HepG2 (cell line): Measurements from ENCODE around the gene IL24. TPM values are rescaled to one million over a fixed set of nuclear protein-coding genes. Genes with fewer than 3 reads are reported as not detected.

Source experiments
- ARNT2 ChIP-seq: sonication (generic); formaldehyde crosslinking; IDR thresholded peaks from 2 replicates; pipeline ENCODE4 v1.8.0; 2022; ENCODE audit warnings: mild to moderate bottlenecking, low read depth, missing genetic modification reagents, moderate library complexity
- EHMT2 ChIP-seq: fragments of 200-600 bp; sonication (generic); IDR thresholded peaks from 2 replicates; pipeline ENCODE4 v1.7.0; 2017; ENCODE audit warnings: antibody characterized with exemption, low read depth, low read length, borderline replicate concordance
- GATAD2A ChIP-seq: IDR thresholded peaks from 2 replicates; pipeline ENCODE4 v1.6.1; 2016
- GFI1 ChIP-seq: sonication (generic); formaldehyde crosslinking; IDR thresholded peaks from 2 replicates; pipeline ENCODE4 v1.5.0; 2020; ENCODE audit warnings: missing genetic modification reagents, mild to moderate bottlenecking, borderline replicate concordance
- GZF1 ChIP-seq: sonication (generic); formaldehyde crosslinking; IDR thresholded peaks from 2 replicates; pipeline ENCODE4 v1.5.1; 2020; ENCODE audit warnings: mild to moderate bottlenecking, missing genetic modification reagents
- JUN ChIP-seq: sonication (generic); formaldehyde crosslinking; IDR thresholded peaks from 2 replicates; pipeline ENCODE4 v1.4.0; 2020; ENCODE audit warnings: mild to moderate bottlenecking, missing genetic modification reagents
- KLF15 ChIP-seq: sonication (generic); formaldehyde crosslinking; IDR thresholded peaks from 2 replicates; pipeline ENCODE4 v1.8.1; 2023; ENCODE audit warnings: borderline replicate concordance, mild to moderate bottlenecking, inconsistent platforms, missing genetic modification reagents, mixed read lengths
- NFE2L1 ChIP-seq: sonication (generic); formaldehyde crosslinking; IDR thresholded peaks from 2 replicates; pipeline ENCODE4 v1.4.0; 2020; ENCODE audit warnings: missing genetic modification reagents, mild to moderate bottlenecking, borderline replicate concordance
- NFYB ChIP-seq: sonication (generic); formaldehyde crosslinking; IDR thresholded peaks from 2 replicates; pipeline ENCODE4 v1.4.0; 2020; ENCODE audit warnings: missing genetic modification reagents
- NR2F6 ChIP-seq, 2 experiments: IDR thresholded peaks; 2 replicates each; pipeline ENCODE4 v1.6.1; 2016; ENCODE audit warnings: antibody characterized with exemption in 1 of 2, mild to moderate bottlenecking in 1 of 2
- PAWR ChIP-seq: sonication (generic); formaldehyde crosslinking; IDR thresholded peaks from 2 replicates; pipeline ENCODE4 v1.4.0; 2020; ENCODE audit warnings: missing genetic modification reagents, mild to moderate bottlenecking, borderline replicate concordance
- SPEN ChIP-seq: sonication (generic); formaldehyde crosslinking; IDR thresholded peaks from 2 replicates; pipeline ENCODE4 v1.5.1; 2020; ENCODE audit warnings: low read depth, mild to moderate bottlenecking, missing genetic modification reagents
- SRSF4 ChIP-seq: fragments of 200-400 bp; formaldehyde crosslinking; IDR thresholded peaks from one replicate; pipeline ENCODE4 v1.6.1; 2018; ENCODE audit warnings: mild to moderate bottlenecking, low read depth, low read length, moderate library complexity; ENCODE audit not compliant: poor library complexity, severe bottlenecking
- STAG1 ChIP-seq: sonication (generic); formaldehyde crosslinking; IDR thresholded peaks from 2 replicates; pipeline ENCODE4 v1.4.0; 2020; ENCODE audit warnings: missing genetic modification reagents
- TSC22D2 ChIP-seq: sonication (generic); formaldehyde crosslinking; IDR thresholded peaks from 2 replicates; pipeline ENCODE4 v1.5.1; 2020; ENCODE audit warnings: missing genetic modification reagents, mild to moderate bottlenecking, borderline replicate concordance
- ZBTB14 ChIP-seq: sonication (generic); formaldehyde crosslinking; IDR thresholded peaks from 2 replicates; pipeline ENCODE4 v1.4.0; 2020; ENCODE audit warnings: missing genetic modification reagents
- ZMYM4 ChIP-seq: sonication (generic); formaldehyde crosslinking; IDR thresholded peaks from 2 replicates; pipeline ENCODE4 v1.8.1; 2023; ENCODE audit warnings: mild to moderate bottlenecking, missing genetic modification reagents
- ZNF101 ChIP-seq: sonication (generic); formaldehyde crosslinking; IDR thresholded peaks from 2 replicates; pipeline ENCODE4 v1.4.0; 2020; ENCODE audit warnings: mild to moderate bottlenecking, low read depth, missing genetic modification reagents, borderline replicate concordance
- ZNF251 ChIP-seq: sonication (generic); formaldehyde crosslinking; IDR thresholded peaks from 2 replicates; pipeline ENCODE4 v1.9.0; 2021; ENCODE audit warnings: mild to moderate bottlenecking, missing genetic modification reagents
- ZNF253 ChIP-seq: sonication (generic); formaldehyde crosslinking; IDR thresholded peaks from 2 replicates; pipeline ENCODE4 v1.8.0; 2022; ENCODE audit warnings: mild to moderate bottlenecking, missing genetic modification reagents, borderline replicate concordance
- ZNF563 ChIP-seq: sonication (generic); formaldehyde crosslinking; IDR thresholded peaks from 2 replicates; pipeline ENCODE4 v1.8.0; 2022; ENCODE audit warnings: mild to moderate bottlenecking, moderate library complexity, missing genetic modification reagents
- polyA plus RNA-seq, 8 experiments: library from polyadenylated mRNA; depleted of rRNA in 3 of 8; stranded (reverse) in 7 of 8; unstranded in 1 of 8; fragments of >200 nt; fragmentation: Illumina TruSeq in 4 of 8; extraction: Trizol in 4 of 8; gene quantifications; 2 replicates each; pipeline versions ENCODE4 v1.2.1 to v1.2.3, GENCODE V29; 2011 to 2016; ENCODE audit warnings: low read depth in 4 of 8, missing spikeins in 1 of 8, mixed read lengths in 1 of 8; ENCODE audit not compliant: insufficient read depth in 1 of 8
- total RNA-seq, 5 experiments: library from RNA; depleted of rRNA; stranded (reverse); fragments of >200 nt; fragmentation: Illumina TruSeq; extraction: Trizol; gene quantifications; 2 replicates each; pipeline ENCODE4 v1.2.3, GENCODE V29; 2016; ENCODE audit warnings: low read depth in 1 of 5
- TF ChIP-seq, protein P1 (sequence below): sonication (generic); formaldehyde crosslinking; IDR thresholded peaks from 2 replicates; pipeline ENCODE4 v1.9.0; 2021; ENCODE audit warnings: missing genetic modification reagents, mild to moderate bottlenecking, borderline replicate concordance
- TF ChIP-seq, protein P2 (sequence below): sonication (generic); formaldehyde crosslinking; IDR thresholded peaks from 2 replicates; pipeline ENCODE4 v1.4.0; 2020; ENCODE audit warnings: missing genetic modification reagents, borderline replicate concordance
- TF ChIP-seq, protein P3 (sequence below): IDR thresholded peaks from 2 replicates; pipeline ENCODE4 v1.6.1; 2018; ENCODE audit warnings: missing genetic modification reagents

IL24 gene
- total and polyA plus RNA-seq, 2 of the 13 experiments (the other 11 are each of a cell fraction or from before 2014, with no cell fraction given) = not detected

DNA sequence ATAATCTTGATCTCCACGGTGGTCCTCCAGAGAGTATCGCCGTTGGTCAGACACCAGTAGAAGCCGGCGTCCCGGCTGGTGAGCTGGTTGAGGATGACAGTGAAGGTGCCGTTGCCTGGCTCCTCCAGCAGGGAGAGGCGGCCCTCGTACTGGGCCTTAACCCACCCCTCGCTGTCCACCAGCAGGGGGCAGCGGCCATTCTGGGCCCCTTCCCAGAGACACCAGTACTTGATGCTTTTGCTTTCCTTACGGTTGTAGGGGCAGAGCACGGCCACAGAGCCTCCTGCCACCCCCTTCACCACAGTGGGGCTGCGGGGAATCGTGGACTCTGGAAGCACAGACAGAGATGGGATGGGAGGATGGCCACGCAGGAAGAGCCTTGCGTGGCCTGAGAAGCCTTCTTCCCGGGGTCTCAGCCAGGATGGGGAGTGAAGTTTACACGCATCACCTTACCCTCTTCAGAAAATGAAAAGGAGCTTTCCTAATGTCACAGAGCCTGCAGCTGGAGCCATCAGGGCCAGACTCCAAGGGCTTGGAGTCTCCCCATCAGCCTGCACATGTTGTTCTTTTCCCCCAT, 38.3 kb downstream of the IL24 start (continued):
- TF ChIP-seq TSC22D2 = no peak
- TF ChIP-seq KLF15 = no peak
- peak; percentile 54; the same call in 1 of the 2 replicates for TF ChIP-seq ZMYM4
- TF ChIP-seq ARNT2 = no peak
- no peak for TF ChIP-seq GFI1 (CRISPR knock-in tag)
- TF ChIP-seq ZBTB14 (CRISPR knock-in tag) = no peak
- TF ChIP-seq ZNF253 (CRISPR knock-in tag) = no peak
- TF ChIP-seq GZF1 (CRISPR knock-in tag) = no peak
- no peak for TF ChIP-seq NFYB (CRISPR knock-in tag)
- TF ChIP-seq, protein P1, sequence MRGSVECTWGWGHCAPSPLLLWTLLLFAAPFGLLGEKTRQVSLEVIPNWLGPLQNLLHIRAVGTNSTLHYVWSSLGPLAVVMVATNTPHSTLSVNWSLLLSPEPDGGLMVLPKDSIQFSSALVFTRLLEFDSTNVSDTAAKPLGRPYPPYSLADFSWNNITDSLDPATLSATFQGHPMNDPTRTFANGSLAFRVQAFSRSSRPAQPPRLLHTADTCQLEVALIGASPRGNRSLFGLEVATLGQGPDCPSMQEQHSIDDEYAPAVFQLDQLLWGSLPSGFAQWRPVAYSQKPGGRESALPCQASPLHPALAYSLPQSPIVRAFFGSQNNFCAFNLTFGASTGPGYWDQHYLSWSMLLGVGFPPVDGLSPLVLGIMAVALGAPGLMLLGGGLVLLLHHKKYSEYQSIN (CRISPR knock-in tag) = no peak
- TF ChIP-seq SRSF4 = no peak
- TF ChIP-seq EHMT2 = no peak
- TF ChIP-seq, protein P2, sequence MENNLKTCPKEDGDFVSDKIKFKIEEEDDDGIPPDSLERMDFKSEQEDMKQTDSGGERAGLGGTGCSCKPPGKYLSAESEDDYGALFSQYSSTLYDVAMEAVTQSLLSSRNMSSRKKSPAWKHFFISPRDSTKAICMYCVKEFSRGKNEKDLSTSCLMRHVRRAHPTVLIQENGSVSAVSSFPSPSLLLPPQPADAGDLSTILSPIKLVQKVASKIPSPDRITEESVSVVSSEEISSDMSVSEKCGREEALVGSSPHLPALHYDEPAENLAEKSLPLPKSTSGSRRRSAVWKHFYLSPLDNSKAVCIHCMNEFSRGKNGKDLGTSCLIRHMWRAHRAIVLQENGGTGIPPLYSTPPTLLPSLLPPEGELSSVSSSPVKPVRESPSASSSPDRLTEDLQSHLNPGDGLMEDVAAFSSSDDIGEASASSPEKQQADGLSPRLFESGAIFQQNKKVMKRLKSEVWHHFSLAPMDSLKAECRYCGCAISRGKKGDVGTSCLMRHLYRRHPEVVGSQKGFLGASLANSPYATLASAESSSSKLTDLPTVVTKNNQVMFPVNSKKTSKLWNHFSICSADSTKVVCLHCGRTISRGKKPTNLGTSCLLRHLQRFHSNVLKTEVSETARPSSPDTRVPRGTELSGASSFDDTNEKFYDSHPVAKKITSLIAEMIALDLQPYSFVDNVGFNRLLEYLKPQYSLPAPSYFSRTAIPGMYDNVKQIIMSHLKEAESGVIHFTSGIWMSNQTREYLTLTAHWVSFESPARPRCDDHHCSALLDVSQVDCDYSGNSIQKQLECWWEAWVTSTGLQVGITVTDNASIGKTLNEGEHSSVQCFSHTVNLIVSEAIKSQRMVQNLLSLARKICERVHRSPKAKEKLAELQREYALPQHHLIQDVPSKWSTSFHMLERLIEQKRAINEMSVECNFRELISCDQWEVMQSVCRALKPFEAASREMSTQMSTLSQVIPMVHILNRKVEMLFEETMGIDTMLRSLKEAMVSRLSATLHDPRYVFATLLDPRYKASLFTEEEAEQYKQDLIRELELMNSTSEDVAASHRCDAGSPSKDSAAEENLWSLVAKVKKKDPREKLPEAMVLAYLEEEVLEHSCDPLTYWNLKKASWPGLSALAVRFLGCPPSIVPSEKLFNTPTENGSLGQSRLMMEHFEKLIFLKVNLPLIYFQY (CRISPR knock-in tag) = peak; percentile 50; the same call in 1 of the 2 replicates
- TF ChIP-seq ZNF251 (CRISPR knock-in tag) = no peak
- TF ChIP-seq PAWR (CRISPR knock-in tag) = no peak
- TF ChIP-seq, protein P3, sequence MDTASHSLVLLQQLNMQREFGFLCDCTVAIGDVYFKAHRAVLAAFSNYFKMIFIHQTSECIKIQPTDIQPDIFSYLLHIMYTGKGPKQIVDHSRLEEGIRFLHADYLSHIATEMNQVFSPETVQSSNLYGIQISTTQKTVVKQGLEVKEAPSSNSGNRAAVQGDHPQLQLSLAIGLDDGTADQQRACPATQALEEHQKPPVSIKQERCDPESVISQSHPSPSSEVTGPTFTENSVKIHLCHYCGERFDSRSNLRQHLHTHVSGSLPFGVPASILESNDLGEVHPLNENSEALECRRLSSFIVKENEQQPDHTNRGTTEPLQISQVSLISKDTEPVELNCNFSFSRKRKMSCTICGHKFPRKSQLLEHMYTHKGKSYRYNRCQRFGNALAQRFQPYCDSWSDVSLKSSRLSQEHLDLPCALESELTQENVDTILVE = peak; percentile 41; the same call in 1 of the 2 replicates
- TF ChIP-seq GATAD2A (CRISPR knock-in tag) = no peak
- peak; percentile 33; the same call in 1 of the 2 replicates for TF ChIP-seq SPEN
- TF ChIP-seq STAG1 = peak; percentile 92
- TF ChIP-seq ZNF563 (CRISPR knock-in tag) = no peak
- TF ChIP-seq NFE2L1 = no peak
- TF ChIP-seq JUN (CRISPR knock-in tag) = no peak
- no peak for TF ChIP-seq NR2F6 (IDR thresholded peaks at IDR 0.05)
- TF ChIP-seq NR2F6 (CRISPR knock-in tag; IDR thresholded peaks at IDR 0.05) = no peak
- no peak for TF ChIP-seq ZNF101 (CRISPR knock-in tag)
